Measurements from ENCODE around the gene WDR38. TPM values are rescaled to one million over a fixed set of nuclear protein-coding genes. Genes with fewer than 3 reads are reported as not detected.

The WDR38 gene
- total and polyA plus RNA-seq, 4 donors, result not detected

GRCh38 chr9:124878518-124878917, 25.3 kb downstream of the WDR38 start:
- H3K27me3 ChIP-seq (ENCODE audit: control insufficient read depth in 4 of 4, insufficient read depth in 4 of 4, low read length in 3 of 4), result no peaks in the 10 kb centered on the region
- H3K36me3 ChIP-seq (ENCODE audit: control insufficient read depth in 4 of 4, insufficient read depth in 3 of 4, low read depth in 1 of 4, low read length in 3 of 4), result peaks cover 17 to 80% (median 39%) of the 10 kb centered on the region in 4 donors
- peaks cover 1 to 9% (median 6%) of the 10 kb centered on the region in 4 donors for H3K4me1 ChIP-seq (ENCODE audit: control insufficient read depth in 4 of 4, insufficient read depth in 4 of 4, low read length in 3 of 4)
- H3K9me3 ChIP-seq (ENCODE audit: control insufficient read depth in 4 of 4, low read length in 3 of 4), result no peaks in the 10 kb centered on the region
- no peak for DNase-seq (ENCODE audit: low spot score)
- TF ChIP-seq NR2F2 (IDR thresholded peaks at IDR 0.05) (no peak), YY1 (IDR thresholded peaks at IDR 0.05) (no peak), FOXA2 (IDR thresholded peaks at IDR 0.05) (no peak), JUND (IDR thresholded peaks at IDR 0.05) (no peak), RXRA (IDR thresholded peaks at IDR 0.05) (no peak), EGR1 (IDR thresholded peaks at IDR 0.05; ENCODE audit: low read depth in 2 of 2) (no peak), RAD21 (IDR thresholded peaks at IDR 0.05) (no peak), HNF4G (IDR thresholded peaks at IDR 0.05) (no peak), ATF3 (IDR thresholded peaks at IDR 0.05) (no peak), MAX (IDR thresholded peaks at IDR 0.05) (no peak), CTCF (IDR thresholded peaks at IDR 0.05; ENCODE audit: low read depth, low read length, missing input control) (no peak), HNF4A (conservative IDR thresholded peaks at IDR 0.05) (no peak), ZBTB33 (IDR thresholded peaks at IDR 0.05) (no peak), TAF1 (conservative IDR thresholded peaks at IDR 0.05) (no peak), REST (IDR thresholded peaks at IDR 0.05) (no peak)
- no peak overlapping the region for H3K9ac ChIP-seq (ENCODE audit: low read depth in 1 of 2, low read length in 2 of 2)
- H3K4me3 ChIP-seq (ENCODE audit: low read depth in 1 of 3, low read length in 3 of 3), result no peak overlapping the region
- WGBS, result 93% methylated on average over 6 of the region's 6 CpGs
- no peak overlapping the region for H3K27ac ChIP-seq (ENCODE audit: low read depth in 1 of 2, low read length in 2 of 2)

- Histone ChIP-seq H3K27ac (ENCODE audit: low read depth in 1 of 2, low read length in 2 of 2) (no peak overlapping the region), H3K36me3 (ENCODE audit: control insufficient read depth in 4 of 4, insufficient read depth in 3 of 4, low read depth in 1 of 4, low read length in 3 of 4) (peaks cover 12 to 76% (median 39%) of the 10 kb centered on the region in 4 donors), H3K9ac (ENCODE audit: low read depth in 1 of 2, low read length in 2 of 2) (no peak overlapping the region), H3K9me3 (ENCODE audit: control insufficient read depth in 4 of 4, low read length in 3 of 4) (no peaks in the 10 kb centered on the region), H3K4me1 (ENCODE audit: control insufficient read depth in 4 of 4, insufficient read depth in 4 of 4, low read length in 3 of 4) (peaks cover 1 to 9% (median 6%) of the 10 kb centered on the region in 4 donors), H3K27me3 (ENCODE audit: control insufficient read depth in 4 of 4, insufficient read depth in 4 of 4, low read length in 3 of 4) (no peaks in the 10 kb centered on the region), H3K4me3 (ENCODE audit: low read depth in 1 of 3, low read length in 3 of 3) (no peak overlapping the region)
- WGBS, result 86% methylated on average over 10 of the region's 10 CpGs
- TF ChIP-seq NR2F2 (IDR thresholded peaks at IDR 0.05), result no peak
- no peak for TF ChIP-seq TAF1 (conservative IDR thresholded peaks at IDR 0.05)
- TF ChIP-seq JUND (IDR thresholded peaks at IDR 0.05), result no peak
- DNase-seq (ENCODE audit: low spot score), result no peak
Observed at GRCh38 chr9:124879226-124879625, 26.0 kb downstream of the WDR38 start.

All from liver (tissue), 9 donors.